ENCODE measurements around the gene WWOX. TPM values are rescaled to one million over a fixed set of nuclear protein-coding genes. Genes with fewer than 3 reads are reported as not detected.

WWOX gene
- total RNA-seq, 1 donor from 2014 or later, result 12.6 TPM

DNA sequence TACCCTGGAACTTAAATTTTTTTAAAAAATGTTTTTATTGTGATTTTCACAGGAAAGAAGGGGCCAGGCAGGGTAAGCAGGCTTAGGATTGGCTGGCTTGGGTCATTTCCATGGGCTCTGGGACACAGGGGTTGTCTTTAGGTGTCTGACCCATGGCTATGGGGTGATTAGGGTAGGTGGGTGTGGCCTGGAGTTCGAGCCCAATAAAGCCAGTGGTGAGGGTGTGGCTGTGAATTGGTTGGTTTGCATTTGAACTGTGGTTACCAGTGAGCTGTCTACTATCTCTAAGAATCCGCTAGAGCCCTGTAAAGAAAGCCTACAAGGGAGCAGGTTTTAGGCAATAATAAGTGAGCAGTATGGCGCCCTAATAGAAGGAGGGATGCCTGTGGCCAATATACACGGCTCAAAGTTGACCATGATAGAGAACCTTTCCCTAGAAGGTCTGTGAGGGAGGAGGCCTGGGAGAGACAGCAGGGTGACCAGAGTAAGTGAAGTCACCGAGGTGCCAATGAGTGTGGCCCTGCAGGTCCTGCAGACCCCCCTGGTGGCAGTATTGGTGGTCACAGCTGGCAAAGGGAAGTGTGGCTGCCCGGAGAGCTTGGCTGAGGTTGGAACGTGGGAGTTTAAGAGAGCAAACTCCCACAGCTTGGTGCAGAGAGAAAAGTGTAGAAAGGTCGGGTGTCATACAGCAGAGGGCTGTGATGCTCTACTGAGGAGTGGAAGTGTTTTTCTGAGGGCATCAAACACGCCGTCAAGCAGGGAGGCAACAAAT is 454.0 kb downstream of the WWOX start:
- DNase-seq (ENCODE audit: low read depth) (no peak), FAIRE-seq (no peak)
- H3K4me3 ChIP-seq (ENCODE audit: low read depth, low read length), result no peak overlapping the region
- no peaks in the 10 kb centered on the region for H3K27me3 ChIP-seq (ENCODE audit: control insufficient read depth, insufficient read depth, low read length)
- no peaks in the 10 kb centered on the region for H3K36me3 ChIP-seq (ENCODE audit: control insufficient read depth, insufficient read depth, low read length)
- TF ChIP-seq, protein P1, sequence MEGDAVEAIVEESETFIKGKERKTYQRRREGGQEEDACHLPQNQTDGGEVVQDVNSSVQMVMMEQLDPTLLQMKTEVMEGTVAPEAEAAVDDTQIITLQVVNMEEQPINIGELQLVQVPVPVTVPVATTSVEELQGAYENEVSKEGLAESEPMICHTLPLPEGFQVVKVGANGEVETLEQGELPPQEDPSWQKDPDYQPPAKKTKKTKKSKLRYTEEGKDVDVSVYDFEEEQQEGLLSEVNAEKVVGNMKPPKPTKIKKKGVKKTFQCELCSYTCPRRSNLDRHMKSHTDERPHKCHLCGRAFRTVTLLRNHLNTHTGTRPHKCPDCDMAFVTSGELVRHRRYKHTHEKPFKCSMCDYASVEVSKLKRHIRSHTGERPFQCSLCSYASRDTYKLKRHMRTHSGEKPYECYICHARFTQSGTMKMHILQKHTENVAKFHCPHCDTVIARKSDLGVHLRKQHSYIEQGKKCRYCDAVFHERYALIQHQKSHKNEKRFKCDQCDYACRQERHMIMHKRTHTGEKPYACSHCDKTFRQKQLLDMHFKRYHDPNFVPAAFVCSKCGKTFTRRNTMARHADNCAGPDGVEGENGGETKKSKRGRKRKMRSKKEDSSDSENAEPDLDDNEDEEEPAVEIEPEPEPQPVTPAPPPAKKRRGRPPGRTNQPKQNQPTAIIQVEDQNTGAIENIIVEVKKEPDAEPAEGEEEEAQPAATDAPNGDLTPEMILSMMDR (IDR thresholded peaks at IDR 0.05; ENCODE audit: insufficient read depth, low read length, severe bottlenecking), result no peak

DNA sequence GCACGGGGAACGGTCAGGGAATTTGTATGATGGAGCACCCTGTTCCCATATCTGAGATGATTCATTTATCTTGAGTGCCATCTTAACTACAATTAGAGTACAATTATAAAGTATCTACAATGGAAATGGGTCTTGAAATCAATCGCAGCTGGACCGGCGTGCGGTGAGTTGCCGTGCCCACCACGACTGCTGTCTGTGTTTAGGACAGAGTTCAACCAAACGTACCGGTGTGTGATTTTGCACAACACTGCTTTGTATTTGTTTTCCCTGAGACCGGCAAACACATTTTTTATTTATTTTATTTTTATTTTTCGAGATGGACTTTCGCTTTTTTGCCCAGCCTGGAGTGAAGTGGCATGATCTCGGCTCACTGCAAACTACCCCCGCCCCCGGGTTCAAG is 457.0 kb downstream of the WWOX start:
- H3K27me3 ChIP-seq (ENCODE audit: control insufficient read depth, insufficient read depth, low read length), result no peaks in the 10 kb centered on the region
- DNase-seq (ENCODE audit: low read depth), result no peak
- TF ChIP-seq, protein P1 (IDR thresholded peaks at IDR 0.05; ENCODE audit: insufficient read depth, low read length, severe bottlenecking), result no peak
- no peak overlapping the region for H3K4me3 ChIP-seq (ENCODE audit: low read depth, low read length)
- H3K36me3 ChIP-seq (ENCODE audit: control insufficient read depth, insufficient read depth, low read length), result no peaks in the 10 kb centered on the region
- FAIRE-seq, result no peak

- no peak for FAIRE-seq
- Histone ChIP-seq H3K4me3 (ENCODE audit: low read depth, low read length) (no peak overlapping the region), H3K27me3 (ENCODE audit: control insufficient read depth, insufficient read depth, low read length) (no peaks in the 10 kb centered on the region), H3K36me3 (ENCODE audit: control insufficient read depth, insufficient read depth, low read length) (no peaks in the 10 kb centered on the region)
- TF ChIP-seq, protein P1 (IDR thresholded peaks at IDR 0.05; ENCODE audit: insufficient read depth, low read length, severe bottlenecking), result no peak
- DNase-seq (ENCODE audit: low read depth), result no peak
These were observed 461.5 kb downstream of the WWOX start for GRCh38 chr16:78560997-78561396.

GRCh38 chr16:78562111-78562510 is 462.7 kb downstream of the WWOX start:
- Histone ChIP-seq H3K27me3 (ENCODE audit: control insufficient read depth, insufficient read depth, low read length) (no peaks in the 10 kb centered on the region), H3K36me3 (ENCODE audit: control insufficient read depth, insufficient read depth, low read length) (no peaks in the 10 kb centered on the region), H3K4me3 (ENCODE audit: low read depth, low read length) (no peak overlapping the region)
- TF ChIP-seq, protein P1 (IDR thresholded peaks at IDR 0.05; ENCODE audit: insufficient read depth, low read length, severe bottlenecking), result no peak
- FAIRE-seq, result no peak
- DNase-seq (ENCODE audit: low read depth), result no peak

DNA sequence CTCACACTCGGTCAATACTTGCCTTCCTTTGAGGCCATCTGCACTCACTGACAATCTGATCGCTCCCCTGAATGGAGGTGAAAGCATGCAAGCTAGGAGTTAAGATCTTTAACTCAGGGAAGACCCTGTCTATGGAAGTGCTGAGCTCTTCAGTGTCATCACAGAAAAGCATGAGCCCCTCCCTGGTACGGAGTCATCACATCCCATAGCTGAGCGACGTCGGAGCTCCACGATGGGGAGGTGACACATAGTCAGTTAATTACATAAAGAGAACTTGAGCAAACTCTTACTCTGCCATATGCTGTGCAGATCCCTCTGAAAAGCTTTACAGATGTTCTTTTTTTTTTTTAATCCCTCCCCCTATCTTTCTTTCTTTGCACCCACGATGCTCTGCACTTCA is 463.2 kb downstream of the WWOX start:
- FAIRE-seq, result no peak
- Histone ChIP-seq H3K27me3 (ENCODE audit: control insufficient read depth, insufficient read depth, low read length) (no peaks in the 10 kb centered on the region), H3K36me3 (ENCODE audit: control insufficient read depth, insufficient read depth, low read length) (no peaks in the 10 kb centered on the region), H3K4me3 (ENCODE audit: low read depth, low read length) (no peak overlapping the region)
- no peak for DNase-seq (ENCODE audit: low read depth)
- TF ChIP-seq, protein P1 (IDR thresholded peaks at IDR 0.05; ENCODE audit: insufficient read depth, low read length, severe bottlenecking), result no peak

DNA sequence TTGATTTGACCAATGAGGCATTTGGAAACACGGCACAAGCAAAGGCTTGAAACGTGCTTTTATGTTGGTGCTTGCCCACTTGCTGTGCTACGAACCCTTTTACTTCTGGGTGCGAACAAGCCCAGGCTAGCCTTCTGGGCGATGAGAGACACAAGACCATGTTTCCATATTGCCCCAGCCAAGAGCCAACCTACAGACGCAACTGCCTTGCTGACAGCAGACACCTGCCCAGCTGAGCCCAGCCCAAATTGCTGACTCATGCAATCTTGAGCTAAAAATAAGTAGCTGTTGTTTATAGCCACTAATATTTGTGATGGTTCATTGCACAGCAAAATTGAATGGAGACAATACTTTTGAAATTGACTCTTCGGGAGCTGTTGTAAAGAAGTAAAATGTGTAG is 464.5 kb downstream of the WWOX start:
- FAIRE-seq, result peak; percentile 95
- peak; percentile 98 for DNase-seq (ENCODE audit: low read depth)
- TF ChIP-seq, protein P1 (IDR thresholded peaks at IDR 0.05; ENCODE audit: insufficient read depth, low read length, severe bottlenecking), result no peak
- Histone ChIP-seq H3K36me3 (ENCODE audit: control insufficient read depth, insufficient read depth, low read length) (no peaks in the 10 kb centered on the region), H3K4me3 (ENCODE audit: low read depth, low read length) (no peak overlapping the region), H3K27me3 (ENCODE audit: control insufficient read depth, insufficient read depth, low read length) (no peaks in the 10 kb centered on the region)

All from bronchial epithelial cell (primary cell).